ENCODE data around the gene ITGB8. TPM values are rescaled to one million over a fixed set of nuclear protein-coding genes. Genes with fewer than 3 reads are reported as not detected.
A peak's percentile ranks its signal among the peaks of the same experiment; 100 is the strongest.

Gene ITGB8
- total RNA-seq, 4 donors from 2014 or later = 30.7 to 65.5 (median 57.5) TPM

GRCh38 chr7:20431146-20431545 is 100.4 kb downstream of the ITGB8 start:
- Histone ChIP-seq H3K9me3 (no peaks in the 10 kb centered on the region), H3K27ac (no peak overlapping the region), H3K36me3 (no peaks in the 10 kb centered on the region), H3K4me3 (no peak overlapping the region), H3K4me1 (no peaks in the 10 kb centered on the region), H3K27me3 (no peaks in the 10 kb centered on the region)
- TF ChIP-seq CTCF (IDR thresholded peaks at IDR 0.05) = no peak
- no peak for TF ChIP-seq EP300 (IDR thresholded peaks at IDR 0.05)
- no peak for TF ChIP-seq POLR2AphosphoS5 (IDR thresholded peaks at IDR 0.05)
- no peak for TF ChIP-seq POLR2A (IDR thresholded peaks at IDR 0.05)
- WGBS = 74% methylated on average over 2 of the region's 2 CpGs
- DNase-seq (ENCODE audit: low spot score in 2 of 2) = no peak

GRCh38 chr7:20432071-20432470 is 101.4 kb downstream of the ITGB8 start:
- TF ChIP-seq EP300 (IDR thresholded peaks at IDR 0.05) (no peak), POLR2A (IDR thresholded peaks at IDR 0.05) (no peak)
- H3K27me3 ChIP-seq = no peaks in the 10 kb centered on the region
- H3K4me3 ChIP-seq = no peak overlapping the region
- no peak for DNase-seq (ENCODE audit: low spot score in 2 of 2)
- H3K27ac ChIP-seq = no peak overlapping the region
- 89% methylated on average over 4 of the region's 4 CpGs for whole genome bisulfite sequencing
- H3K36me3 ChIP-seq = no peaks in the 10 kb centered on the region
- H3K9me3 ChIP-seq = no peaks in the 10 kb centered on the region
- no peaks in the 10 kb centered on the region for H3K4me1 ChIP-seq

GRCh38 chr7:20435305-20435704 is 104.6 kb downstream of the ITGB8 start:
- DNase-seq (ENCODE audit: low spot score in 2 of 2) = peak in 1 of 2 donors; percentile 70
- no peak overlapping the region for H3K27ac ChIP-seq
- no peaks in the 10 kb centered on the region for H3K27me3 ChIP-seq
- no peak overlapping the region for H3K4me3 ChIP-seq
- 63% methylated on average over 3 of the region's 3 CpGs for WGBS
- H3K9me3 ChIP-seq = no peaks in the 10 kb centered on the region
- TF ChIP-seq POLR2A (IDR thresholded peaks at IDR 0.05) = no peak
- TF ChIP-seq POLR2AphosphoS5 (IDR thresholded peaks at IDR 0.05) = no peak
- no peak for TF ChIP-seq CTCF (IDR thresholded peaks at IDR 0.05)
- TF ChIP-seq EP300 (IDR thresholded peaks at IDR 0.05) = no peak
- H3K4me1 ChIP-seq = no peaks in the 10 kb centered on the region
- no peaks in the 10 kb centered on the region for H3K36me3 ChIP-seq

- Histone ChIP-seq H3K4me1 (peaks cover 4% of the 10 kb centered on the region), H3K27ac (no peak overlapping the region), H3K27me3 (peaks cover 2% of the 10 kb centered on the region), H3K36me3 (no peaks in the 10 kb centered on the region), H3K4me3 (no peak overlapping the region), H3K9me3 (no peaks in the 10 kb centered on the region)
- TF ChIP-seq POLR2AphosphoS5 (IDR thresholded peaks at IDR 0.05) = no peak
- no peak for TF ChIP-seq EP300 (IDR thresholded peaks at IDR 0.05)
- TF ChIP-seq POLR2A (IDR thresholded peaks at IDR 0.05) = no peak
- no peak for TF ChIP-seq CTCF (IDR thresholded peaks at IDR 0.05)
- no peak for DNase-seq (ENCODE audit: low spot score in 2 of 2)
Observed at GRCh38 chr7:20438248-20438647, 107.5 kb downstream of the ITGB8 start.

- no peak for DNase-seq (ENCODE audit: low spot score in 2 of 2)
- H3K9me3 ChIP-seq = no peaks in the 10 kb centered on the region
- no peak overlapping the region for H3K4me3 ChIP-seq
- H3K27me3 ChIP-seq = peaks cover 2% of the 10 kb centered on the region
- no peaks in the 10 kb centered on the region for H3K36me3 ChIP-seq
- WGBS = 78% methylated on average over 7 of the region's 7 CpGs
- TF ChIP-seq POLR2AphosphoS5 (IDR thresholded peaks at IDR 0.05) (no peak), EP300 (IDR thresholded peaks at IDR 0.05) (no peak), CTCF (IDR thresholded peaks at IDR 0.05) (no peak), POLR2A (IDR thresholded peaks at IDR 0.05) (no peak)
- H3K27ac ChIP-seq = no peak overlapping the region
- peaks cover 4% of the 10 kb centered on the region for H3K4me1 ChIP-seq
Observed at GRCh38 chr7:20438694-20439376, 108.1 kb downstream of the ITGB8 start.

Data from suprapubic skin (tissue), 4 donors.